ENCODE measurements around the gene SLC6A6.

Gene SLC6A6

DNA sequence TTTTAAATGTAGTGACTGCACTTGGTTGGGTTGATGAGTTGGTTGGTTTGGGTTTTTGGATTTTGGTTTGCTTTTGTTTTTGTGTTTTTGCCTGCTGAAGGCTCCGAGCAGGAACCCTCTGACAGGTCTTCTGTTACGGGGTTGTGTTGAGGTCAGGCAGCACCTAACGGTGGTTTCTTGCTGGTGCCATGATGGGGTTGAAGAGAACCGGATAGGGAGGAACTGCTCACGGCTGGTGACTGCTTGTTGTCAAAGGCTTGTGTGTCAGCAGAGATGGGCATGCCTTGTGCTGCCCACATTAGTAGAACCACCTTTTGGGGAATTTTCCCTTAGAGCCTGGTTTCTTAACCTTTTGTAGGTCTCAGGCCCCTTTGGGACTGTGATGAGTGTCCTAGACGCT, 42.0 kb downstream of the SLC6A6 start:
- peaks cover 9% of the 10 kb centered on the region for H3K4me1 ChIP-seq (ENCODE audit: control insufficient read depth, low read depth, low read length)
- peaks cover 45% of the 10 kb centered on the region for H3K36me3 ChIP-seq (ENCODE audit: control insufficient read depth, low read depth, low read length)
- H3K27ac ChIP-seq (ENCODE audit: low read length) = no peak overlapping the region
- H3K27me3 ChIP-seq (ENCODE audit: control insufficient read depth, insufficient read depth, low read length) = no peaks in the 10 kb centered on the region
- no peak overlapping the region for H3K4me3 ChIP-seq (ENCODE audit: low read length)
- no peaks in the 10 kb centered on the region for H3K9me3 ChIP-seq (ENCODE audit: control insufficient read depth, low read depth, low read length)
- H3K9ac ChIP-seq (ENCODE audit: low read length) = no peak overlapping the region

- Histone ChIP-seq H3K36me3 (ENCODE audit: control insufficient read depth, low read depth, low read length) (peaks cover 51% of the 10 kb centered on the region), H3K9me3 (ENCODE audit: control insufficient read depth, low read depth, low read length) (no peaks in the 10 kb centered on the region), H3K27me3 (ENCODE audit: control insufficient read depth, insufficient read depth, low read length) (no peaks in the 10 kb centered on the region), H3K4me3 (ENCODE audit: low read length) (no peak overlapping the region), H3K27ac (ENCODE audit: low read length) (no peak overlapping the region), H3K9ac (ENCODE audit: low read length) (no peak overlapping the region), H3K4me1 (ENCODE audit: control insufficient read depth, low read depth, low read length) (peaks cover 2% of the 10 kb centered on the region)
These were observed 43.4 kb downstream of the SLC6A6 start for GRCh38 chr3:14445773-14446172.

- H3K9ac ChIP-seq (ENCODE audit: low read length) = no peak overlapping the region
- H3K36me3 ChIP-seq (ENCODE audit: control insufficient read depth, low read depth, low read length) = peaks cover 64% of the 10 kb centered on the region
- no peaks in the 10 kb centered on the region for H3K9me3 ChIP-seq (ENCODE audit: control insufficient read depth, low read depth, low read length)
- no peaks in the 10 kb centered on the region for H3K27me3 ChIP-seq (ENCODE audit: control insufficient read depth, insufficient read depth, low read length)
- no peak overlapping the region for H3K27ac ChIP-seq (ENCODE audit: low read length)
- H3K4me3 ChIP-seq (ENCODE audit: low read length) = no peak overlapping the region
- H3K4me1 ChIP-seq (ENCODE audit: control insufficient read depth, low read depth, low read length) = no peaks in the 10 kb centered on the region
These were observed 44.7 kb downstream of the SLC6A6 start for GRCh38 chr3:14446988-14447570.

- Histone ChIP-seq H3K4me1 (ENCODE audit: control insufficient read depth, low read depth, low read length) (no peaks in the 10 kb centered on the region), H3K36me3 (ENCODE audit: control insufficient read depth, low read depth, low read length) (peaks cover 65% of the 10 kb centered on the region), H3K27ac (ENCODE audit: low read length) (no peak overlapping the region), H3K27me3 (ENCODE audit: control insufficient read depth, insufficient read depth, low read length) (no peaks in the 10 kb centered on the region), H3K9me3 (ENCODE audit: control insufficient read depth, low read depth, low read length) (no peaks in the 10 kb centered on the region), H3K9ac (ENCODE audit: low read length) (no peak overlapping the region), H3K4me3 (ENCODE audit: low read length) (no peak overlapping the region)
These were observed 45.7 kb downstream of the SLC6A6 start for GRCh38 chr3:14448063-14448462.

DNA sequence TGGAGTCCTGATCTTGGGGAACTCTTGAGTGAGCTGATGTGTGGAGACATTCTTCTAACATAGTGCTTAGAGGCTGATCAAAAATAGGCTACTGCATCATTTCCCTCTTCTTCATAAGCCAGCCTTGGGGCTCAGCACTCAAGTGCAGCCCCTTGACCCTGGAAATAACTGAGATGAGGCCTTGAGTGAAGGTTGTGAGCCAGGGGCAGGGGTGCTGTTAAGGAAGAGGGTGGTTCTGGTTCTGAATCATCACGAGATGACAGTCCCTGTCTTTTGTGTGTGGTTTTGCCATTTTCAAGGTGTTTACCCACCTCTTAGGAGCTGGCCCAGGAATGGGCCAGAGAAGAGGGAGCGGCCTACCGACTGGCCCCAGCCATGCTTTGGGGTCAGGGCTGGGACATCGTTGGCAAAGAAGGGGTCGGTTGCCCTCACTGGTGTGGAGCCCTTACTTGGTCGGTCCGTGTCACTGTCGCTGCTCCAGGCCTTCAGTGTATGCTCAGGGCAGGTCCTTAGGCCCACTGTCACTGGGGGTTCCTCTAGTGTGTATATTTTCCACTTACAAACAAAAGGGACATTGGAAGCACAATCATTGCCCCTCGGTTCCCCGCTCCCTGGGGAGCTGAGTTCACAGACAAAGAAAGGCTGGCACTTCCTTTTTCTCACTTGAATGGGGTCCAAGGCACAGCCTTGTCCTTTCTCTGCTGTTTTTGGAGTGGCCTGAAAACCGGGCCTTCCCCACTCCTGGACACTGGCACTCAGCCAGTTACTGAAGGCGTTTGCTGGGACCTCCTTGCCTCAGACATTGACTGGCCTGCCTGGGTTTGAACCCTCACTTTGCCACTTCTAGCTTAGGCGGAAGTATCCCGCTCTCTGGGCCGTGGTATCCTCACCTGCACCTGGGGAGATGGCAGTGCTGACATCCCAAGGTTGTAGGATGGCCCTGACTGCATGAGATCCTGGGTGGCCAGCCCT, 46.6 kb downstream of the SLC6A6 start:
- Histone ChIP-seq H3K4me3 (ENCODE audit: low read length) (no peak overlapping the region), H3K9ac (ENCODE audit: low read length) (no peak overlapping the region), H3K4me1 (ENCODE audit: control insufficient read depth, low read depth, low read length) (no peaks in the 10 kb centered on the region), H3K27me3 (ENCODE audit: control insufficient read depth, insufficient read depth, low read length) (no peaks in the 10 kb centered on the region), H3K27ac (ENCODE audit: low read length) (no peak overlapping the region), H3K36me3 (ENCODE audit: control insufficient read depth, low read depth, low read length) (peaks cover 67% of the 10 kb centered on the region), H3K9me3 (ENCODE audit: control insufficient read depth, low read depth, low read length) (no peaks in the 10 kb centered on the region)

GRCh38 chr3:14450506-14450905, 48.1 kb downstream of the SLC6A6 start:
- H3K27me3 ChIP-seq (ENCODE audit: control insufficient read depth, insufficient read depth, low read length) = no peaks in the 10 kb centered on the region
- H3K4me1 ChIP-seq (ENCODE audit: control insufficient read depth, low read depth, low read length) = no peaks in the 10 kb centered on the region
- H3K36me3 ChIP-seq (ENCODE audit: control insufficient read depth, low read depth, low read length) = peaks cover 76% of the 10 kb centered on the region
- no peaks in the 10 kb centered on the region for H3K9me3 ChIP-seq (ENCODE audit: control insufficient read depth, low read depth, low read length)
- H3K27ac ChIP-seq (ENCODE audit: low read length) = no peak overlapping the region
- no peak overlapping the region for H3K4me3 ChIP-seq (ENCODE audit: low read length)
- no peak overlapping the region for H3K9ac ChIP-seq (ENCODE audit: low read length)

GRCh38 chr3:14450922-14451606, 48.7 kb downstream of the SLC6A6 start:
- Histone ChIP-seq H3K36me3 (ENCODE audit: control insufficient read depth, low read depth, low read length) (peaks cover 71% of the 10 kb centered on the region), H3K4me1 (ENCODE audit: control insufficient read depth, low read depth, low read length) (no peaks in the 10 kb centered on the region), H3K9ac (ENCODE audit: low read length) (no peak overlapping the region), H3K27ac (ENCODE audit: low read length) (no peak overlapping the region), H3K4me3 (ENCODE audit: low read length) (no peak overlapping the region), H3K9me3 (ENCODE audit: control insufficient read depth, low read depth, low read length) (no peaks in the 10 kb centered on the region), H3K27me3 (ENCODE audit: control insufficient read depth, insufficient read depth, low read length) (no peaks in the 10 kb centered on the region)

DNA sequence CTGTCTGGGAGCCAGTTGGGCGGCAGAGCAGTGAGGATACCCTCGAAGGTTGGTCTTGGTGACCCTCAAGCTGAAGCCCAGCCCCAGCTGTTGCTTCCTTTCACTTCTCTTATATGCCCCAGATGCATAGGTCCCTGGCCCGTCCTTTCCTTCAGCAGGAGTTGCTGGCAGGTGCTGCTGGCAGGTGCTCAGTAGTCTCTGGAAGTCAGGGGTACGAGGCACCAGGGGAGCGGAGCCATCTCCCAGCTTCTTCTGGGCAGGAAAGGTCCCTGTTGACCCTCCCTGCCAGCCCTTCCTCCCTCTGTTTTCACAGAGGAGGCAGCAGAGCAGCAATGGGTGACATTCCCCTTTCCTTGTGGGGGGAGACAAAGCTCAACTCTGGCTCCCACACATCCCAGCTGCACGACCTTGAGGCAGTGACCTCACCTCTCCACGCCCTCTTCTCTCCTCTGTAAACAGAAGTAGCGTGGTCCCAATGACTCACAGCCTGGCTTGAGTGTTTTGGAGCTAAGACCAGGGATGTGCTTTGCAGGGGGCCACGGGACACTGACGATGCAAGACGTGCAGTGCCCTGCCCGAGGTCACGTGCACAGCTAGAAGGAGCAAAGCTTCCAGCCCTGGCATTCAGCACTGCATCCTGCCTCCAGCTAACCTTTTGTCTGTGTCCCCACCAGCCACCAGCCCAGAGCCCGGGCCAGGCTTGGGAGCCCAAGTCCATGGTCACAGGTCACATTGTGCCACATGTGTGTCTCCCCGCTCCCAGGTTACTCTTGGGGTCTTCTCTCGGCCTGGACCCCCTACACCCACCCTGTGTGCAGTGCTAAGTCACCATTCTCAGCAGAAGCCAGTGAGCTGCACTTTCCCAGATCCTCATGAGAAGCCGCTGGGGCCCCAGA, 49.7 kb downstream of the SLC6A6 start:
- H3K27ac ChIP-seq (ENCODE audit: low read length) = no peak overlapping the region
- no peaks in the 10 kb centered on the region for H3K4me1 ChIP-seq (ENCODE audit: control insufficient read depth, low read depth, low read length)
- no peaks in the 10 kb centered on the region for H3K27me3 ChIP-seq (ENCODE audit: control insufficient read depth, insufficient read depth, low read length)
- H3K9me3 ChIP-seq (ENCODE audit: control insufficient read depth, low read depth, low read length) = no peaks in the 10 kb centered on the region
- H3K4me3 ChIP-seq (ENCODE audit: low read length) = no peak overlapping the region
- no peak overlapping the region for H3K9ac ChIP-seq (ENCODE audit: low read length)
- peaks cover 61% of the 10 kb centered on the region for H3K36me3 ChIP-seq (ENCODE audit: control insufficient read depth, low read depth, low read length)

GRCh38 chr3:14452740-14453710, 50.6 kb downstream of the SLC6A6 start:
- Histone ChIP-seq H3K36me3 (ENCODE audit: control insufficient read depth, low read depth, low read length) (peaks cover 51% of the 10 kb centered on the region), H3K4me3 (ENCODE audit: low read length) (no peak overlapping the region), H3K9ac (ENCODE audit: low read length) (no peak overlapping the region)

GRCh38 chr3:14453876-14454638, 51.7 kb downstream of the SLC6A6 start:
- H3K9me3 ChIP-seq (ENCODE audit: control insufficient read depth, low read depth, low read length) = no peaks in the 10 kb centered on the region
- H3K36me3 ChIP-seq (ENCODE audit: control insufficient read depth, low read depth, low read length) = peaks cover 41% of the 10 kb centered on the region
- no peak overlapping the region for H3K4me3 ChIP-seq (ENCODE audit: low read length)
- H3K9ac ChIP-seq (ENCODE audit: low read length) = no peak overlapping the region
- H3K4me1 ChIP-seq (ENCODE audit: control insufficient read depth, low read depth, low read length) = peaks cover 13% of the 10 kb centered on the region
- H3K27ac ChIP-seq (ENCODE audit: low read length) = no peak overlapping the region
- H3K27me3 ChIP-seq (ENCODE audit: control insufficient read depth, insufficient read depth, low read length) = no peaks in the 10 kb centered on the region

More at GRCh38 chr3:14452740-14453710, 50.6 kb downstream of the SLC6A6 start:
- Histone ChIP-seq H3K9me3 (ENCODE audit: control insufficient read depth, low read depth, low read length) (no peaks in the 10 kb centered on the region), H3K27ac (ENCODE audit: low read length) (no peak overlapping the region), H3K4me1 (ENCODE audit: control insufficient read depth, low read depth, low read length) (peaks cover 8% of the 10 kb centered on the region), H3K27me3 (ENCODE audit: control insufficient read depth, insufficient read depth, low read length) (no peaks in the 10 kb centered on the region)
